NCI-H2029 treated with DMSO at 0.1 percent for 48 hours (cell line): ENCODE results near the gene SLX9.

Source experiments
- DNase-seq: peaks from one replicate; lab custom pipeline; 2025; lab: John Stamatoyannopoulos, UW

Gene SLX9

DNA sequence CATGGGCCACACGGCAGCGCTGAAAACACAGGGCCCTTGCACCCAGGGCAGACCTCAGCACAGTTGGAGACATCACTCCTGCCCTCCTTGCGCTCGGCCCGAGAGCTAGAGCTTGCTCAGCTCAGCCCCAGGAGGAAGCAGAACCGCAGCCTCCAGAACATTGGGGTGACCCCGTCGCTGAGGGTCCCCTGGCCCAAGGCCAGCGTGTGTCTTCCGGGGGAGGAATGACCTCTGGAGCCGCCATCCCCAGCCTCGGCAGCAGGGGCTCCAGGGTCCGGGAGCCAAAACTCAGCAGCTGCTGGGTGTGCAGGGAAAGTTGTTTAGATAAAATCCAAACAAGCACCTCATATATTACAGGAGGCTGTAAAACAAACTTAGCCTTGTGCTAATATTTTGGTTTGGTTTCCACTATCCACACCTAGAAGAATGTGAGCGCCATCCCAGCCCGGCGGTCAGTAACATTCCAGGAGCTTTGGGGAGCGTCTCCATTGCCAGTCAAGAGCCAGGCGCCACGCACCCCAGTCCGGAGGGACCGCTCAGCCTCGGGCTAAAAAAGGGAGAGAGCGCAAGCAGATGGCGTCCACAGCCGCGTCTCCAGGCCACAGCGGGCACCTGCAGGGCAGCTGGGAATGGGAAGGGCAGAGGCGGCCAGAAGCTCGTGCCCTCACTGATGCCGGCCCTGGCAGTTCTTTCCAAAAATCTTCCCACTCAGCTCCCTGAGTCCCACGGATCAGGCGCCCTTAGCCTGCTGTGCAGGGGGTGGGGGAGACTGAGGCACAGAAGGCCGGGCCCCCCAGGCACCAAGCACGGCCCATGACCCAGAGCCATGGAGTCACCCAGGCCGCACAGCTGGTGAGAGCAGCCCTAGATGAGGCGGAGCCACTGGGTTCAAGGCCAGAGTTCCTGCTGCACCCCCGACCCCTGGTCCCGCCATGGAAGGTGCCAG lies 52.0 kb downstream of the SLX9 start:
- no peak for DNase-seq

DNA sequence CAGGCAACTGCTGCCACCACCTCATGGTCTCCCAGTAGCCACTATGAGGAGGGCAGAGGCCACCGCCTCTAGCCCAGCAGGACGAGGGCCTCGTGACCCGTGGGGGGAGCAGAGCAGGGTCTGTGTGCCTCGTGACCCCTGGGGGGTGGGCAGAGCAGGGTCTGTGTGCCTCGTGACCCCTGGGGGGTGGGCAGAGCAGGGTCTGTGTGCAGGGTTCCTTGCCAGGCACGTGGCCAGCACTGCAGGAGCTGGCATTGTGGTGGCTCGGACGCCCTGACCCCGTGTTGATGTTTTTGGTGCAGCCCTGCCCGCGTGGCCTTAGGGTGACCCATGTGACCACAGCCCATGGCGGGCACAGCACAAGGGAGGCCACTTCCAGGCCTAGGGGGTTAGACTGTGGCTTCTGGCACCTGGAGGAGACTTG lies 52.8 kb downstream of the SLX9 start:
- no peak for DNase-seq

DNA sequence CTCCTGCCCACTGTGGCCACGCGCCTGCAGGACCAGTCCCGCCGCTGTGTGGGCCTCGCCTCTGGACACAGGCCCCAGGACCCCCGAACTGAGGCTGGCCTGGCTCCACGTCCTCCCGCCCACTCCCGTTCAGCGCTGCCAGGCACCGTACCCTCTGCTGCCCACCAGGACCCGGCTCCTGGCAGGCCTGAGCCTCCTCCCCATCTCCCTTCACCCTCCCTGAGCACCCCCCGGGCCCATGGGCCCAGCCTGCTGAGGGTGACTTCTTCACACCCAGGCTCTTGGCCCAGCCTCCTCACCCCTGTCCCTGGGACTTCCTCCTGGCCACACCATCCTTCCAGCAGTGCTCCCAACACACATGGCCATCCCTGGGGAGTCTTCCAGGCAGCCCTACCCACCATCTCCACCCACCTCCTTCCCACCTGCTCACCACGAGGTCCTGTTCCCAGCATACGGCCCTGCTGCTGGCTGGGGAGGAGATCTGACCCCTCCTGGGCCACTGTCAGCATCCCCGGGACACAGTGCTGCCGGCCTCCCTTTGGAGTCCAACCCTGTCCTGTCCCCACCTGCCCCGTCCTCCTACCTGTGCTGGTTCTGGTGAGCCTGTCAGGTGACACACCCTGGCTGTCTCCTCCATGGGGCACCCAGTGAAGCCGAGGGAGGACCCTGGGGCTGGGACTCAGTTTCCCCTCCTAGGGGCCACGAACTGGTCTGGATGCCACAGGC lies 53.7 kb downstream of the SLX9 start:
- no peak for DNase-seq

DNA sequence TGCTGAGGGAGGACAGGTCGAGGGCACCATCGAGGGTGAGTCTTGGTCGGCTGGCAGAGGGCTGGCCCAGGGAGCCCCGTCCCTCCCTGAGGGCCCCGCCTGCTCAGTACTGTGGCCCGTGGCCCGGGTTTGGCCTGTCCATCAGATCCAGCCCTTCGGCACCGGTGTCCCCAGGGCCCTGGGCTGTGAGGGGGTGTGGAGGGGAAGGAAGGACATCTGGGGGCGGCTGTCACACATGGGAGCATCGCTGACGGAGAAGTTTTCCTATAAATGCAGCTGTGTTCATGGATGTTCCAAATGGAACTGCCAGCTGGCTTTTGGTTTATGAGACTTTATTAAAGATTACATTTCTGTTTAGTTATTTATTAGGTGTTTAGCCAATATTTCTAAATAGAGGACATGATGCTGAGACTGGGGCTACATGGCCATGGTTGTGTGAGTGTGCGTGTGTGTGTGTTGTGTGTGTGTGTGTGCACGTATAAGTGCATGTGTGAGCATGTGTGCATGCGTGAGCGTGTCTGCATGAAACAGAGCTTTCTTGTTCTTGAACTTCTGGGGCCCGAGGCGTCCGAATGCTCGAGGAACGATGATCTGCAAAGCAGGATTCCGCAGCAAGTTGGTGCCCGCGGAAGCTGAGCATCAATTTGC lies 54.3 kb downstream of the SLX9 start:
- DNase-seq = no peak

DNA sequence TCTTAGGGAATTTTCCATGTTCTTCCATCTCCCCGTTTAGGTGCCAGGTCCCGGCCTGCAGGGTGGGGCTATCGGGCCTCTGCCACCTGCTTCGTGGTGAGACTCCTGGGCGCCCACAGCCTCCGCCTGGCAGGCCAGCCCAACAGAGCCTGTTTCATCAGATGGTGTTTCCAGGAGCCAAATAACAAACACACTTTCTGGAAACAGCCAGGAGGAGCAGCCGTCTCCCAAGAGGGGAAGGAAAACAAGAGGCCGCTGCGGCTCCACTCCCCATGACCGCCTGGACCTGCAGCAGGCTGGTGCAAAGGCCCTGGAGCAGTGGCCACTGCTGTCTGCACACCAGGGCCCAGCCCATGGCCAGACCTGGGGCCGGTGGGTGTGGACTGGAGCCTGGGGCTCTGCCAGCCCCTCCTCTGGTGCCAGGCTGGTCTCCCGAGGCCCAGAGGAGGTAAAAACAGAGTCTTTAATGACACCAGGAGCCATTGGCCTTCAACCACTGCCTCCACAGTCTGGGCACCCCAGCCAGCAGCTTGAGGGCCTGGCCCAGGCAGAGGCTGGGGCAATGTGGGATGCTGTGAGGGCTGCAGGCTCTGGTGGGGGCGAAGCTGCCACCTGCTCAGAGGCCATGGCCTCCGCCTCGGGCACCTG lies 55.0 kb downstream of the SLX9 start:
- no peak for DNase-seq

DNA sequence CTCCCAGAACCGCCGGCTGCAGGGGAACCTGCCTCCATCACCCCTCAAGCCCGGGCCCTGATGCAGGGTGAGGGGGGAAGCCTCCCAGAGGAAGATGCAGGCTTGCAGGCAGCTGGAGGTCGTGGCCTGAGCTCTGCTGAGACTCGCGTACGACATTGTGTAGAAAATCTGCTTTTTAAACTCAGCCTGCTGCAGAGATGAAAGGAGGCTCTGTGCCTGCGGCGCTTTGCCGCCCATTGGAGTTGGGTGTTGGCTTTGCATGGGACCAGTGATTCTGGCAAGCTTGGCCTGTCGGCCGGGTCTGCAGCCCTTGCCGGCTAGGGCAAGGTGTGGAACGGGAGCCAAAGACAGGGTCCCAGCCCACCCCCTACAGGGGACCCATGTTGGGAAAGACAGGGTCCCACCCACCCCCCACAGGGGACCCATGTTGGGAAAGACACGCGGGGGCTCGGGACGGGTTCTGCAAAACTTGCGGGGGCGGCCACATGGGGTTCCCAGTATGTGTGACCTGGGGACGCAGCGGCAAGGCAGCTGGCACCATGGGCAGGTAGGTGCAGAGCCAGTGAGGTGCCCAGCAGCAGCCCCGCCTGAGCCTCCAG lies 55.6 kb downstream of the SLX9 start:
- no peak for DNase-seq

DNA sequence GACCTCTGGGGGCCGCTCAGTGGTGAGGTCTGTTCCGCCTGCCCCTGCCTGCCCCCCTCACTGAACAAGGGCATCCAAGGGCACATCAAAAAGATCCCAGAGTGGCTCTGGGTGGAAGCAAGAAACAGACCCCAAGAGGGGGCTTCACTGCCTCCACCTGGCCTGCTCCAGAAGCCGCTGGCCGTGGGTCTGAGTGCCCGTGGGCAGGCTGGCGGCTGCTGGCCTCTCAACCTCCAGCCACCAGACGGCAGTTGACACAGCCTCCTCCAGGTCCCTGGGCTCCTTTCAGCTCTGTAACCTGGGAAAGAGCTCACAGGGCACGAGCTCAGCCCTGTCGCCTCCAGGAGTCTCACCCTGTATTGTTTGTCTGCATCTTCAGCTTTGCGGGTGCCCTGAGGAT lies 56.3 kb downstream of the SLX9 start:
- no peak for DNase-seq

DNA sequence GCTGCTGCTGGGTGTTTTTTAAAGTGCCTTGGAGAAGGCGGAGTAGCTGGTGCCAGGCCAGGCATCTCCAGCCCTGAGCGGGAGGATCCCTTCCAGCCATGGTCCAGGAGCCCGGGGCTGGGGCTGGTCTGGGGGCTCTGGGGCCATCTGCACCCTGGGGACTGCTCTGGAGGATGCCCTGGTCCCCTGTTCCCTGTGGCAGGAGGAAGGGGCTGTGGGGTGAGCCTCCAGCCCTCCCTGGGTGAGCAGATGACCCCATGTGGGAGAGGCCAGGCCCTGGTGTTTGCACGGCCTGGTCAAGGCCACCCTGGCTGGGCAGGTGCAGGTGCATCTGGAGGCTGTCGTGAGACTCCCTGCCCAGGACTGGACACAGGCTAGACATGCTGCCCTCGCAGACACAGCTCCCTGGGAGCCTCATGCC lies 56.7 kb downstream of the SLX9 start:
- DNase-seq = no peak

DNA sequence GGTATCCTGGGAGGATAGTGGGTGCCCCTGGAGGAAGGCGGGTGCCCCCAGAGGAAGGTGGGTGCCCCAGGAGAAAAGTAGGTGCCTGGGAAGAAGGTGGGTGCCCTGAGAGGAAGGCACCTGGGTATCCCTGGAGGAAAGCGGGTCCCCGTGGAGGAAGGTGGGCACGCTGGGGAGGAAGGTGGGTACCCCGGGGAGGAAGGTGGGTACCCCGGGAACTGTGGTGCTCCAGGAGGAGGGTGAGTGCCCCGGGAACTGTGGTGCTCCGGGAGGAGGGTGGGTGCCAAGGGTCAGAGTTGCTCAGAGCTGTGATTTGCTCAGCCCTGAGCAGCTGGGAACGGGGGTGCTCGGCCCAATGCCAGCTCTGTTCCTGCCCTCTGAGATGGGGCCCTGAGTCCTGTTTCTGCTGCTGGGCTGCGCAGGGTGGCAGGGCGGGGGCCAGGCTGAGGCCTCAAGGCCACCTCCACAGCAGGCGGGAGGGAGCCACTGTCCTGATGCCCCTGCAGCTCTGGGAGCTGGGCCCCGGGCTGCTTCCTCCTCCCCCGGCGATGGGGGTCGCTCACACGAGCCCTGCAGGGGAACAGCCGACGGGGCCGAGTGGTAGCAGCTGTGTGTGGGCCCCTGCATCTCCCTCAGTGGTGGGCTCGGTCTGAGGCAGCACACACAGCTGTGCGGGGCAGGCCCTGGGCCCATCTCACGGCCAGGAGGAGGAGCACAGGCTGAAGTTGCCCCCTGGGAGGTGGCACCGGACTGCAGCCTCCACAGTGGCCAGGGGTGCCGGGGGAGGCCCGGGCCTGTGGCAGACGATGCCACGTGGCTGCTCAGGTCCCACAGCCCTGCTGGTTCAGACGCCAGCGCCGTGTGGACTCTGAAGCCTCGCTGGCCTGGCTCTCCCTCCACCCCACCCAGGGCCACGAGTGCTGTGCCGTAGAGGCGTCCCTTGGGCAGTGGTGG lies 57.4 kb downstream of the SLX9 start:
- no peak for DNase-seq

DNA sequence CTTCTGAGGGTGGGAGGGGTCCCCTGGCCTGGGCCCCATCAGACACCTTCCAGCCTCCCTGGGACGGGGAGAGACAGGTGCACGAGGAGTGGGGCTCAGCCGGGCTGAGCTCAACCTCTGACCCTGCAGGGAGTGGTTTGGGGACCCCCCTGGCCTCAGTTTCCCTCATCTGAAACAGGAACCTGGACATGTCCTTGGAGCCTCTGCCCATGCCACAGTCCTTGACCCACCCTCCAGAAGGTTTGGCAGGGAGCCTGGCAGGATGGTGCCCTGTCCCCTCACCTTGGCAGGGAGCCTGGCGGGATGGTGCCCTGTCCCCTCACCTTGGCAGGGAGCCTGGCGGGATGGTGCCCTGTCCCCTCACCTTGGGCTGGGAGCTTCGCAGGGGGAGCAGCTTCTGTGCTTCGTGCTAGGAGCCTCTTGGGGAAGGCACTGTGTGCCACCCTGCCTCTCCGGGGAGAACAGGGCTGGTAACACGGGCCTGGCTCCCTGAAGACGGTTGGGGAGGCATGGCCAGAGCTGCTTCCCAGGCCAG lies 58.3 kb downstream of the SLX9 start:
- no peak for DNase-seq

DNA sequence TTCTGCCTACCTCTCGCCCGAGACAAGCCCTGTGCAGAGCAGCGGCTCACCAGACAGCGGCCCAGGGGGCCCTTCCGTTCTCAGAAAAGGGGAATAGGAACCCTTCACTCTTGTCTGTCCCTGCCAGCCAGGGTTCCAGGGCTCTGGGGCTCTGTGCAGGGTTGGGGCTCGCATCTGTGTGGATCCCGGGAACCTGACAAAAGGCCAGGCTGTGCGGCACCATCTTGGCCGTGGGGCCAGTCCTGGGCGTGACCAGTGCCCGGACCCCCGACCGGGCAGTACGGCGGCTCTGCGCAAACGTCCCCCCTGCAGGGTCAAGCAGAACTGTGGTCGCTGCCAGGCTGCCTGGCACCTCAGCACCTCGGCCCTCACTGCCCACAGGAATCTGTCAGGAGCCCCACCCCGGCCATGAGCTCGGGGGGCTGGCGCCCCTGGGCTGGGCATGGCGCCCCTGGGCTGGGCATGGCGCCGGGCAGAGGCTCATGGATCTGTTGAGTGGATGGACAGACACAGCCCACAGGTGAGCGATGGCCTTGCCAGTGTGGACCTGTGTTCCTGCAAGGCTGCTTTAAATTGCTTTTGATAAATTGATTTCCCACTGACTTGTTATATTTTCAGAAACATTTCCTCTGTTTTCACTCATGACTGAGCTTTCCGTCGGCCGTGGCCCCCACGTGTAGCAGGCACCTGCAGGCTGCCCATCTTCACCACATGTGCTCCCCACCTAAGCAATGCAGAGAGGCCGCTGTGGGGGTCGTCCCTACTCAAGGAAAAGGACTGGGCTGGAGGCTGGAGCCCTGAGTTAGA lies 59.0 kb downstream of the SLX9 start:
- no peak for DNase-seq

DNA sequence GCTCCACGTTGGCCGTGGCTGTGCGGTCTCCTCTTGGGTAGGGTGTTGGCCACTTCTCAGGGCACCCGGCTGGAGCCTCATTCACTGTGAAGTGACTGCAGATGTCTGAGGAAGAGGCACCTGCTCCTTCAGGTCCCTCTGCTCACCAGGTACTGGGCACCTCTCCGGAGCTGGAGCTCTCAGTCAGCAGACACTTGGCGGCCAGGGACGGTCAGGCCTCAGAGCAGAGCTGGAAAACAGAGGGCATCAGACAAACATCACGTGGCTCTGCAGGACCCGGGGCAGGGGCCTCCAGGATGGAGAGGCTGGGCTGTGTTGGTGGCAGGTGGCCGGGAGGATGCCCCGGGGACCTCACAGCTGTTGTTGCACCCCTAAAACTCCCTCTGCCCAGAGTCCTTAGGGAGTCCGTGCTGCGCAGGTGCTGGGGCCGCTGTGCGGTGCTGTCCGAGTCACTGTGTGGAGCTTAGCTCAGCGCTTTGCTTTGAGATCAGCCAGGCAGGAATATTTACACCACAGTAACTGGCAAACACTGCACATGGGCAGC lies 59.7 kb downstream of the SLX9 start:
- no peak for DNase-seq

DNA sequence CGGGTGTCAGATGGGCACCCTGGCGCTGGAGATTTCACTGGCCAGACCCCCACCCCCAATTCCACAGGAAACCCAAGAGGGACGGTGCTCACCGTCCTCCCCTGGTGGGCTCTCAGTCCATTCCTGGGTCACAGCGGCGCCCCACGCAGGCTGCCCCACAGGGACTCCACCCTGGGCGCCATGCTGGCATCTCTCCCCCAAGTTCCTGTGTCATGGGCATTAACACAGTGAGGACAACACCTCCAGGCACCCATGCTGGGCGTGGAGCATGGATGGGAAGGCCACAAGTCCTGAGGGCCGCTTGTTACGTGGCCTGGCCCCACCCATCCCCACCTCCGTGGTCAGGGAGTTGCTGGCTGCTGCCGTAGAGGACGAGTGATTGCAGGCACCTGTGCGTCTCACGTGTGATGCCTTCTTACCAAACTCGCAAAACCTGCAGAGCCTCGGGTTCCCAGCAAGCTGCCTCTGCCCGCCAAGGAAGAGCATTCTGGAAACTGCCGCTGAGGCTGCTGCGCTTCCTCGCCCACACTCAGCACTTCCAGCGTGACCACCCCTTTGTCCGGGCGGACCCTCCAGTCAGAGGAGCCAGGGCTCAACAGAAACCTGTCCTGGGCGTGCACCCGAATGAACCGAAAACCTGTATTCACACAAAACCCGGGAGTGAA lies 60.3 kb downstream of the SLX9 start:
- no peak for DNase-seq

DNA sequence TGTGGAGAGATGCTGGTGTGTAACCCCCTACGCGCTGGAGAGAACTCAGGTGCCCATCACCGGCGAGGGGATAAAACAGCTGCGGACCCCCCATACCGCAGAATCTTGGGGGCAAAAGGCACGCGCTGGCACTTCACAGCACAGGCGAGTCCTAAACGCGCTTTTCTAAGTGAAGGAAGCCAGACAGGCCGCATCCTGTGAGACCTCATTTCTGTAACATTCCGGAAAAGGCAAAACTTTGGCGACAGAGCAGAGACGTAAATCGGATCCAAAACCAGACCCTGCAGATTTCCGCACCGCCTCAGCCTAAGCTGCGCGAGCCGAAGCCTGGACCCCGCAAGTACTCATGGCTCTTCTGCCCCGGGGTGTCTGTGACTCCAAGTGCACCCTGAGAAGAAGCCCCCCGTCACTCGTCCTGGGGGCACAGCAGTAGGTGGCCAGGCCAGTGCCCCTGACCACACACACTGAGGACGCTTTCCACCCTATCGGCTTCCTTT lies 60.9 kb downstream of the SLX9 start:
- no peak for DNase-seq

DNA sequence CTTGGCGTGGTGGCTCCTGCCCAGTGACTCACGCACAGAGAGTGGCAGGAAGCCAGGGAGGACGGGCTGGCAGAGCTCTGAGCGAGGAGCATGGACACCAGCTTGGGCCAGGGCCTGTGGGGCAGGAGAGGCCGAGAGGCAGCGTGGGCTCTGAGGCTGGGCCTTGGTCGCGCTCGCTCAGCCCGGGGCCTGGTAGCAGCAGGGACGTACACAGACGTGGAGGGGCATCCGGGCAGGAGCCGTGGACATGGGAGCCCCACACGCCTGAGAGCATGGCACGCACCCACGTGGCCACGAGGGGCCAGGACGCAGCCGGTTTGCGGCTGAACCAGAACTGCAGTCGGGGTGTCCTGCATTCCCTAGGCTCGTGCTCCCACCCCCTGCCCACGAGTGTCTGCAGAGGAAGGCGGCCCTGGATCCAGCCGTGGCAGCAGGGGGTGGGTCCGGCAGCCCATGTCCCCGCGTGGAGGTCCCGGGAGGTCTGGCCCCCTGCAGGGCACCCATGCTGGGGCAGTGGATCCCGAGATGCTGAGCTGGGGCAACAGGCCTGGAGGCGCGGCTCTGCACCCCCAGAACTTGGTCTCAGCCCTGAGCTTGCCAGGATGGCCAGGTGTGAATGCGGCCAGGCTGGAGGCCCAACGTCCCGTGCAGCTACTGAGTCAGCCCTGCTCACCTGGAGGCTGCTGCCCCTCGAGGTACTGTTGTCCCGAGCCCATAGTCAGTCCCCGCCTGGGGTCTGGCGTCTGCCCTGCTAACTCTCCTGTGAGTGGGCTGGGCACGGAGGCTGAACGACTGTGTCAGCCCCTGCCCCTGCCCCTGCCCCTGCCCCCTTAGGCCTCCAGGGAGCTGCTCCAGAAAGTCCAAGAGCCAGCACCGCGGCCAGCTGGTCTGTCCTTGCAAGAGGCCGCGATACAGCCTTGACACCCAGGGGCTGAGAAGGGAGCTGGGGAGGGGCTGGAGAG lies 61.6 kb downstream of the SLX9 start:
- DNase-seq = no peak

DNA sequence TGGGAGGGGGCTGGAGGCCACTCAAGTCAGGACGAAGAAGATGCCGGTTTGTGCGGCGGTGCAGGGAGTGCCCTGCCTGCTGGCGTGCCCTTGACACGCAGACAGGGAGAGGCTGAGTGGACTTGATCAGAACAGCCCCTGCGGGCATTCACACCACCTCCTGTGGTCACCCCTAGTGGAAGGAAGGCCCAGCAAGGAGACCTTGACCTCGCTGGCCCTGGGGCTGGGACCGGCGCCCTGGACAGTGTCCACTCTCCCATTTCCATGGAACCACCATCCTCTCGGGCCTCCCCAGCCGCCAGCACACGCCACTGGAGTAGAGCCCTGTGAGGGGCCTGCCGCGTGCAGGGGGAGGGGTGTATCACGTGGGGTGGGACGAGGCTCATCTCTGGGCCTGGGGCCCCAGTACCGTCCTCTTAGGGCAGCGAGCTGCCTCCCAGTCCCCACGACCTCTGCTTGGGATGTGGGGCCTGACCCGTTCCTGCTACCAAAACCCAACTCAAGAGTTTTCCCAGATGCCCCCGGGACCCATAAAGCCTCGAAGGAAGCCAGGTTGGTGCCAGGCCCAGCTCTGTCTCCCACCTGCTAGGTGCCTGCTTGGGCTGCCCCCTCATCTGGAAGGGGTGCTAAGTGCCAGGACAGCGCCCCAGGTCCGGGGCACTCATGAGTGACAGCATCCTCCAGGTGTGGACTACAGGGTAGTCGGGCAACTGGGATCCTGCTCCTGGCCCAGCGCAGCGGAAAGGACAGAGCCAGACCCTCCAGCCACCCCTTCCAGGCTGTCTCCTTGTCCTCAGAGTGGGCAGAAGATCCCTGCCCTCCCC lies 62.8 kb downstream of the SLX9 start:
- DNase-seq = no peak
